HG03097 (cell line): ENCODE data around the gene CNTNAP2.

Experiments
- ATAC-seq: cut with Tn5 transposase; IDR thresholded peaks from one replicate; pipeline ENCODE4 v1.9.1; 2021; ENCODE audit not compliant: unreplicated experiment, low FRiP score

Gene CNTNAP2

GRCh38 chr7:148242294-148242821 is 2125.8 kb downstream of the CNTNAP2 start:
- ATAC-seq: peak; percentile 79

GRCh38 chr7:148245381-148245780 is 2128.8 kb downstream of the CNTNAP2 start:
- no peak for ATAC-seq

- ATAC-seq: no peak
These were observed 2137.0 kb downstream of the CNTNAP2 start for GRCh38 chr7:148253629-148254028.

GRCh38 chr7:148255333-148255732 is 2138.7 kb downstream of the CNTNAP2 start:
- ATAC-seq: no peak

- no peak for ATAC-seq
These were observed 2139.8 kb downstream of the CNTNAP2 start for GRCh38 chr7:148256433-148256832.

- ATAC-seq: no peak
These were observed 2144.0 kb downstream of the CNTNAP2 start for GRCh38 chr7:148260599-148260998.

GRCh38 chr7:148261523-148261922 is 2144.9 kb downstream of the CNTNAP2 start:
- ATAC-seq: no peak

- no peak for ATAC-seq
These were observed 2145.5 kb downstream of the CNTNAP2 start for GRCh38 chr7:148261996-148262688.

GRCh38 chr7:148262721-148263229 is 2146.2 kb downstream of the CNTNAP2 start:
- no peak for ATAC-seq

GRCh38 chr7:148264933-148265557 is 2148.4 kb downstream of the CNTNAP2 start:
- ATAC-seq: no peak

- ATAC-seq: no peak
These were observed 2149.3 kb downstream of the CNTNAP2 start for GRCh38 chr7:148265896-148266295.

- ATAC-seq: no peak
These were observed 2150.2 kb downstream of the CNTNAP2 start for GRCh38 chr7:148266795-148267194.

- ATAC-seq: no peak
These were observed 2154.0 kb downstream of the CNTNAP2 start for GRCh38 chr7:148270576-148270975.

GRCh38 chr7:148274118-148274517 is 2157.5 kb downstream of the CNTNAP2 start:
- ATAC-seq: no peak

GRCh38 chr7:148275359-148275890 is 2158.8 kb downstream of the CNTNAP2 start:
- ATAC-seq: no peak

GRCh38 chr7:148276314-148277041 is 2159.9 kb downstream of the CNTNAP2 start:
- ATAC-seq: no peak

GRCh38 chr7:148277042-148277660 is 2160.6 kb downstream of the CNTNAP2 start:
- ATAC-seq: no peak

GRCh38 chr7:148286150-148286549 is 2169.5 kb downstream of the CNTNAP2 start:
- no peak for ATAC-seq

- no peak for ATAC-seq
These were observed 2170.9 kb downstream of the CNTNAP2 start for GRCh38 chr7:148287538-148287937.

GRCh38 chr7:148288592-148289151 is 2172.1 kb downstream of the CNTNAP2 start:
- ATAC-seq: no peak
